ENCODE measurements around the gene HES3.

The HES3 gene

GRCh38 chr1:6199298-6200187, 44.4 kb upstream of the HES3 start, which contains the start of gene RPL22:
RPL22 (minus strand) TSS chr1:6199595; CDS start chr1:6199573, 22 bp downstream.
- TF ChIP-seq EZH2phosphoT487 (conservative IDR thresholded peaks at IDR 0.05; ENCODE audit: low read length) = no peak
- no peak for TF ChIP-seq CTCF (IDR thresholded peaks at IDR 0.05; ENCODE audit: insufficient read depth, low read length, poor library complexity, severe bottlenecking)
- Histone ChIP-seq H3K4me3 (ENCODE audit: insufficient read depth, low read length, poor library complexity, severe bottlenecking) (peak within 1 kb of the TSS; percentile 83), H3K4me2 (ENCODE audit: low read depth, low read length, poor library complexity, severe bottlenecking) (peak within 1 kb of the TSS; percentile 81), H3K9ac (ENCODE audit: low read length) (peak within 1 kb of the TSS; percentile 96), H3F3A (ENCODE audit: insufficient read depth) (no peaks in the 10 kb centered on the region), H3K9me3 (ENCODE audit: insufficient read depth, low read length) (no peaks in the 10 kb centered on the region), H2AFZ (ENCODE audit: low read depth, low read length, severe bottlenecking) (peak within 1 kb of the TSS; percentile 81), H3K27me3 (ENCODE audit: low read length) (no peaks in the 10 kb centered on the region), H3K79me2 (ENCODE audit: insufficient read depth, low read length) (peaks cover 28% of the 10 kb centered on the region), H3K36me3 (ENCODE audit: low read length) (no peaks in the 10 kb centered on the region), H3K27ac (ENCODE audit: low read depth, low read length) (peak within 1 kb of the TSS; percentile 60), H4K20me1 (ENCODE audit: low read depth, low read length) (no peaks in the 10 kb centered on the region), H3K9me2 (replicated peaks; ENCODE audit: insufficient read depth, low read length) (no peaks in the 10 kb centered on the region)

GRCh38 chr1:6200188-6200809, 43.7 kb upstream of the HES3 start:
- Histone ChIP-seq H2AFZ (ENCODE audit: low read depth, low read length, severe bottlenecking) (peak overlapping the region; percentile 81), H3K27me3 (ENCODE audit: low read length) (no peaks in the 10 kb centered on the region), H3K4me3 (ENCODE audit: insufficient read depth, low read length, poor library complexity, severe bottlenecking) (peak overlapping the region; percentile 83), H4K20me1 (ENCODE audit: low read depth, low read length) (no peaks in the 10 kb centered on the region), H3K9ac (ENCODE audit: low read length) (peak overlapping the region; percentile 96), H3K9me3 (ENCODE audit: insufficient read depth, low read length) (no peaks in the 10 kb centered on the region), H3K4me2 (ENCODE audit: low read depth, low read length, poor library complexity, severe bottlenecking) (peak overlapping the region; percentile 71), H3F3A (ENCODE audit: insufficient read depth) (no peaks in the 10 kb centered on the region), H3K79me2 (ENCODE audit: insufficient read depth, low read length) (peaks cover 28% of the 10 kb centered on the region), H3K27ac (ENCODE audit: low read depth, low read length) (peak overlapping the region; percentile 60), H3K9me2 (replicated peaks; ENCODE audit: insufficient read depth, low read length) (no peaks in the 10 kb centered on the region), H3K36me3 (ENCODE audit: low read length) (no peaks in the 10 kb centered on the region)
- TF ChIP-seq EZH2phosphoT487 (conservative IDR thresholded peaks at IDR 0.05; ENCODE audit: low read length) (no peak), CTCF (IDR thresholded peaks at IDR 0.05; ENCODE audit: insufficient read depth, low read length, poor library complexity, severe bottlenecking) (no peak)

GRCh38 chr1:6202256-6202655, 41.7 kb upstream of the HES3 start:
- H3K9me2 ChIP-seq (replicated peaks; ENCODE audit: insufficient read depth, low read length) = no peaks in the 10 kb centered on the region
- H3K36me3 ChIP-seq (ENCODE audit: low read length) = no peaks in the 10 kb centered on the region
- H3F3A ChIP-seq (ENCODE audit: insufficient read depth) = no peaks in the 10 kb centered on the region
- H3K9ac ChIP-seq (ENCODE audit: low read length) = no peak overlapping the region
- H3K79me2 ChIP-seq (ENCODE audit: insufficient read depth, low read length) = peaks cover 27% of the 10 kb centered on the region
- no peaks in the 10 kb centered on the region for H4K20me1 ChIP-seq (ENCODE audit: low read depth, low read length)
- H3K27ac ChIP-seq (ENCODE audit: low read depth, low read length) = no peak overlapping the region
- TF ChIP-seq EZH2phosphoT487 (conservative IDR thresholded peaks at IDR 0.05; ENCODE audit: low read length) (no peak), CTCF (IDR thresholded peaks at IDR 0.05; ENCODE audit: insufficient read depth, low read length, poor library complexity, severe bottlenecking) (no peak)
- H2AFZ ChIP-seq (ENCODE audit: low read depth, low read length, severe bottlenecking) = no peak overlapping the region
- H3K4me2 ChIP-seq (ENCODE audit: low read depth, low read length, poor library complexity, severe bottlenecking) = no peak overlapping the region
- no peaks in the 10 kb centered on the region for H3K27me3 ChIP-seq (ENCODE audit: low read length)
- no peaks in the 10 kb centered on the region for H3K9me3 ChIP-seq (ENCODE audit: insufficient read depth, low read length)
- H3K4me3 ChIP-seq (ENCODE audit: insufficient read depth, low read length, poor library complexity, severe bottlenecking) = no peak overlapping the region
